IMR-90 (cell line): Measurements from ENCODE around the gene PLXNA4. TPM values are rescaled to one million over a fixed set of nuclear protein-coding genes. Genes with fewer than 3 reads are reported as not detected.

Source experiments
- ATAC-seq: fragments of 200-7000 bp; cut with Tn5 transposase; 2 replicates; pipeline ENCODE4 v1.9.1; 2020; ENCODE audit warnings: low read depth, mild to moderate bottlenecking, moderate library complexity
- BruUV-seq: library from RNA; stranded (reverse); fragments of 400-500 nt; replicated peaks from 2 replicates; lab custom pipeline; 2021; lab: Mats Ljungman, UMichigan
- CTCF ChIA-PET: fragments of 300-600 bp; formaldehyde crosslinking; extraction: SDS; loops from one replicate; lab custom pipeline; 2021; ENCODE audit warnings: antibody characterized with exemption; lab: Yijun Ruan, JAX
- POLR2A ChIA-PET: fragments of 300-600 bp; sonication (Branson Sonifier 250); formaldehyde crosslinking; loops from one replicate; lab custom pipeline; 2022; ENCODE audit warnings: antibody characterized with exemption; ENCODE audit not compliant: unreplicated experiment; lab: Charles Lee
- DNase-seq: peaks from one replicate; pipeline ENCODE4 v3.0.0; 2013
- H2AFZ ChIP-seq: replicated peaks from 2 replicates; pipeline ENCODE3; 2013; ENCODE audit warnings: low read length, mild to moderate bottlenecking; ENCODE audit not compliant: poor library complexity
- H2AK5ac ChIP-seq: 2 replicates; pipeline ENCODE4 v1.6.1; 2013; ENCODE audit warnings: low read depth, low read length, inconsistent platforms
- H2AK9ac ChIP-seq: replicated peaks from 2 replicates; pipeline ENCODE3; 2013; ENCODE audit warnings: mild to moderate bottlenecking, low read depth, low read length, moderate library complexity; ENCODE audit not compliant: poor library complexity
- H2BK120ac ChIP-seq: 2 replicates; pipeline ENCODE4 v1.6.1; 2013; ENCODE audit warnings: low read depth, low read length, inconsistent platforms
- H2BK15ac ChIP-seq: 3 replicates; pipeline ENCODE4 v1.6.1; 2013; ENCODE audit warnings: low read depth, low read length, inconsistent platforms
- H2BK20ac ChIP-seq: 2 replicates; pipeline ENCODE4 v1.6.1; 2013; ENCODE audit warnings: low read depth, mild to moderate bottlenecking, inconsistent platforms, low read length, moderate library complexity
- H2BK5ac ChIP-seq: 2 replicates; pipeline ENCODE4 v1.6.1; 2013; ENCODE audit warnings: mild to moderate bottlenecking, low read depth, low read length, inconsistent platforms; ENCODE audit not compliant: poor library complexity, severe bottlenecking
- H3K14ac ChIP-seq: replicated peaks from 2 replicates; pipeline ENCODE4 v1.6.1; 2013; ENCODE audit warnings: low read depth, low read length, inconsistent platforms
- H3K18ac ChIP-seq: 2 replicates; pipeline ENCODE4 v1.6.1; 2013; ENCODE audit warnings: low read depth, low read length, control low read depth
- H3K23ac ChIP-seq: 2 replicates; pipeline ENCODE4 v1.6.1; 2013; ENCODE audit warnings: low read depth, low read length, inconsistent platforms
- H3K27ac ChIP-seq: 2 replicates; pipeline ENCODE4 v1.5.1; 2013; ENCODE audit warnings: mild to moderate bottlenecking, control low read depth, low read length; ENCODE audit not compliant: insufficient read depth
- H3K27me3 ChIP-seq: 2 replicates; pipeline ENCODE4 v1.6.1; 2013; ENCODE audit warnings: low read length; ENCODE audit not compliant: control insufficient read depth, insufficient read depth
- H3K36me3 ChIP-seq: 2 replicates; pipeline ENCODE4 v1.6.1; 2013; ENCODE audit warnings: low read length, mixed read lengths; ENCODE audit not compliant: control insufficient read depth, insufficient read depth
- H3K4ac ChIP-seq: 2 replicates; pipeline ENCODE4 v1.6.1; 2013; ENCODE audit warnings: low read depth, low read length, inconsistent platforms
- H3K4me1 ChIP-seq: 2 replicates; pipeline ENCODE4 v1.6.1; 2013; ENCODE audit warnings: low read length, mixed read lengths; ENCODE audit not compliant: control insufficient read depth, insufficient read depth
- H3K4me2 ChIP-seq: 2 replicates; pipeline ENCODE4 v1.6.1; 2013; ENCODE audit warnings: low read depth, mild to moderate bottlenecking, control low read depth, low read length, moderate library complexity
- H3K4me3 ChIP-seq: 2 replicates; pipeline ENCODE4 v1.5.1; 2013; ENCODE audit warnings: low read depth, mild to moderate bottlenecking, control low read depth, low read length, moderate library complexity; ENCODE audit not compliant: insufficient read depth
- H3K56ac ChIP-seq: 2 replicates; pipeline ENCODE4 v1.6.1; 2013; ENCODE audit warnings: low read length, inconsistent platforms; ENCODE audit not compliant: insufficient read depth; ENCODE audit errors: extremely low read depth
- H3K79me1 ChIP-seq, 2 experiments: 2 replicates each; pipeline ENCODE4 v1.6.1; 2013; ENCODE audit warnings: low read length in 2 of 2, inconsistent platforms in 1 of 2, low read depth in 1 of 2
- H3K9ac ChIP-seq: 2 replicates; pipeline ENCODE4 v1.6.1; 2013; ENCODE audit warnings: low read depth, low read length, control low read depth
- H3K9me1 ChIP-seq: 2 replicates; pipeline ENCODE4 v1.6.1; 2013; ENCODE audit warnings: low read length, inconsistent platforms; ENCODE audit not compliant: insufficient read depth
- H3K9me3 ChIP-seq: 2 replicates; pipeline ENCODE4 v1.6.1; 2013; ENCODE audit warnings: low read length; ENCODE audit not compliant: control insufficient read depth, insufficient read depth
- H4K20me1 ChIP-seq: 2 replicates; pipeline ENCODE4 v1.6.1; 2013; ENCODE audit warnings: low read length, inconsistent platforms; ENCODE audit not compliant: insufficient read depth
- H4K5ac ChIP-seq: 2 replicates; pipeline ENCODE4 v1.6.1; 2013; ENCODE audit warnings: mild to moderate bottlenecking, low read depth, low read length, control low read depth
- H4K8ac ChIP-seq, 2 experiments: 2 replicates each; pipeline ENCODE4 v1.6.1; 2013; ENCODE audit warnings: low read depth in 2 of 2, low read length in 2 of 2, control low read depth in 1 of 2, inconsistent platforms in 1 of 2
- H4K91ac ChIP-seq: 2 replicates; pipeline ENCODE4 v1.6.1; 2013; ENCODE audit warnings: low read depth, low read length, inconsistent platforms; ENCODE audit not compliant: insufficient read depth
- BHLHE40 ChIP-seq: fragments of 150-350 bp; IDR thresholded peaks from 2 replicates; pipeline ENCODE4 v1.6.1; 2016; ENCODE audit warnings: mild to moderate bottlenecking, low read depth, low read length
- CEBPB ChIP-seq: IDR thresholded peaks from 2 replicates; pipeline ENCODE4 v1.6.1; 2012; ENCODE audit warnings: low read depth, low read length, improper control_type of control experiment
- CHD1 ChIP-seq: IDR thresholded peaks from 2 replicates; pipeline ENCODE4 v1.6.1; 2012; ENCODE audit warnings: low read depth, low read length, improper control_type of control experiment
- CTCF ChIP-seq: conservative IDR thresholded peaks from 2 replicates; pipeline ENCODE4 v1.5.1; 2012; ENCODE audit warnings: mild to moderate bottlenecking, low read depth, low read length, improper control_type of control experiment
- ELK1 ChIP-seq: fragments of 150-350 bp; IDR thresholded peaks from 2 replicates; pipeline ENCODE4 v1.6.1; 2016; ENCODE audit warnings: low read depth, mild to moderate bottlenecking, low read length, moderate library complexity, borderline replicate concordance
- FOS ChIP-seq: fragments of 150-350 bp; IDR thresholded peaks from 2 replicates; pipeline ENCODE4 v1.6.1; 2016; ENCODE audit warnings: low read depth, low read length
- MAFK ChIP-seq: IDR thresholded peaks from 2 replicates; pipeline ENCODE4 v1.6.1; 2012; ENCODE audit warnings: low read depth, low read length, improper control_type of control experiment
- MAZ ChIP-seq: IDR thresholded peaks from 2 replicates; pipeline ENCODE4 v1.6.1; 2012; ENCODE audit warnings: low read depth, mild to moderate bottlenecking, low read length, improper control_type of control experiment, moderate library complexity, borderline replicate concordance
- MXI1 ChIP-seq: IDR thresholded peaks from 2 replicates; pipeline ENCODE4 v1.6.1; 2012; ENCODE audit warnings: low read depth, mild to moderate bottlenecking, low read length, moderate library complexity, borderline replicate concordance
- NFE2L2 ChIP-seq: fragments of 150-350 bp; IDR thresholded peaks from 2 replicates; pipeline ENCODE4 v1.6.1; 2016; ENCODE audit warnings: low read depth, mild to moderate bottlenecking, low read length
- POLR2A ChIP-seq: IDR thresholded peaks from 2 replicates; pipeline ENCODE4 v1.6.1; 2012; ENCODE audit warnings: mild to moderate bottlenecking, low read depth, low read length
- RAD21 ChIP-seq: IDR thresholded peaks from 2 replicates; pipeline ENCODE4 v1.6.1; 2012; ENCODE audit warnings: low read length, improper control_type of control experiment
- RCOR1 ChIP-seq: IDR thresholded peaks from 2 replicates; pipeline ENCODE4 v1.6.1; 2012; ENCODE audit warnings: mild to moderate bottlenecking, low read length, improper control_type of control experiment; ENCODE audit not compliant: insufficient replicate concordance
- RFX5 ChIP-seq: IDR thresholded peaks from 2 replicates; pipeline ENCODE4 v1.8.0; 2012; ENCODE audit warnings: low read depth, mild to moderate bottlenecking, low read length, moderate library complexity
- SMC3 ChIP-seq: fragments of 150-350 bp; IDR thresholded peaks from 2 replicates; pipeline ENCODE4 v1.6.1; 2016; ENCODE audit warnings: low read depth, mild to moderate bottlenecking, antibody characterized with exemption, low read length, moderate library complexity
- USF2 ChIP-seq: fragments of 150-350 bp; IDR thresholded peaks from 2 replicates; pipeline ENCODE4 v1.6.1; 2017; ENCODE audit warnings: mild to moderate bottlenecking, antibody characterized with exemption, low read length, low read depth
- WGBS, 2 experiments: methylation state at CpG; one replicate each; pipeline versions ENCODE4 v1.1.5 to v1.1.7; 2013; ENCODE audit warnings: missing lambda C conversion rate in 2 of 2; ENCODE audit not compliant: insufficient read length in 1 of 2; ENCODE audit errors: extremely low coverage in 2 of 2; 5-methylcytosine and 5-hydroxymethylcytosine counted together
- dilution Hi-C: fragments of 300-500 bp; cut with HindIII; formaldehyde crosslinking; loops from one replicate; pipeline ENCODE4 v1.14.3; 2018; ENCODE audit warnings: low sequenced_read_pairs; ENCODE audit not compliant: unreplicated experiment
- in situ Hi-C: fragments of 300-500 bp; cut with MboI; formaldehyde crosslinking; loops from 3 replicates; pipeline ENCODE4 v1.14.3; 2019; ENCODE audit warnings: low sequenced_read_pairs, inconsistent platforms, mixed read lengths
- intact Hi-C: fragments of 100-400 bp; cut with micrococcal nuclease; formaldehyde crosslinking; loops from 2 replicates; pipeline ENCODE4 v1.10.0; 2022
- polyA plus RNA-seq, 3 experiments: library from polyadenylated mRNA; depleted of rRNA; stranded (reverse); fragments of >200 nt; gene quantifications; 2 replicates each; pipeline ENCODE4 v1.2.3, GENCODE V29; 2012; ENCODE audit warnings: low replicate concordance in 1 of 3
- total RNA-seq: library from RNA; depleted of rRNA; stranded (reverse); fragments of >200 nt; gene quantifications from 2 replicates; pipeline ENCODE4 v1.2.3, GENCODE V29; 2012

PLXNA4 gene
- total and polyA plus RNA-seq, 2 of the 4 experiments (the other 2 are of a cell fraction), result under 0.01 TPM

GRCh38 chr7:132422502-132423111 is 153.7 kb downstream of the PLXNA4 start:
- no peak overlapping the region for H4K91ac ChIP-seq
- H3K4me1 ChIP-seq, result no peaks in the 10 kb centered on the region
- no peak overlapping the region for H3K4me2 ChIP-seq
- no peaks in the 10 kb centered on the region for H3K9me1 ChIP-seq
- no peaks in the 10 kb centered on the region for H4K20me1 ChIP-seq
- no peak overlapping the region for H2AK9ac ChIP-seq
- ATAC-seq (no peak), DNase-seq (no peak)
- no peak overlapping the region for H3K27ac ChIP-seq
- H4K8ac ChIP-seq, result no peak overlapping the region
- no peak overlapping the region for H4K5ac ChIP-seq
- dilution Hi-C loops (no loop called here), intact Hi-C loops (no loop called here), in situ Hi-C loops (no loop called here)
- POLR2A ChIA-PET, result no interaction called here
- no peak overlapping the region for H3K14ac ChIP-seq
- H3K36me3 ChIP-seq, result no peaks in the 10 kb centered on the region
- H3K18ac ChIP-seq, result no peak overlapping the region
- H3K23ac ChIP-seq, result no peak overlapping the region
- WGBS, 2 experiments, result 53% methylated on average over 3 of the region's 12 CpGs; no CpG with 5 or more reads in 1 of the 2 experiments
- CTCF ChIA-PET, result no interaction called here
- H3K27me3 ChIP-seq, result no peaks in the 10 kb centered on the region
- H2BK120ac ChIP-seq, result no peak overlapping the region
- H3K4ac ChIP-seq, result no peak overlapping the region
- BruUV-seq, result no TSS peak
- no peak overlapping the region for H3K56ac ChIP-seq
- no peak overlapping the region for H2BK20ac ChIP-seq
- no peak overlapping the region for H3K9ac ChIP-seq
- H3K79me1 ChIP-seq, result no peaks in the 10 kb centered on the region
- TF ChIP-seq MAFK (no peak), RAD21 (no peak), USF2 (no peak), MAZ (no peak), POLR2A (no peak), MXI1 (no peak), CTCF (no peak), RFX5 (no peak), FOS (no peak), NFE2L2 (no peak), ELK1 (no peak), BHLHE40 (no peak), CHD1 (no peak), RCOR1 (no peak), SMC3 (no peak), CEBPB (no peak)
- H2BK5ac ChIP-seq, result no peak overlapping the region
- H2AFZ ChIP-seq, result no peak overlapping the region
- H2BK15ac ChIP-seq, result no peak overlapping the region
- no peak overlapping the region for H3K4me3 ChIP-seq
- H3K9me3 ChIP-seq, result no peaks in the 10 kb centered on the region
- H2AK5ac ChIP-seq, result no peak overlapping the region
